T-helper 1 cell treated with Interleukin-12 subunit alpha and Interleukin-12 subunit beta and Interleukin-4 antibody, amounts not matched to agents 30 μg/mL and 1 μg/mL, for 36 hours (primary cell): ENCODE results near the gene SLC24A3.
"Not testable (repeated sequence)": the region's sequence is repeated elsewhere in the genome, so short reads cannot be mapped to it uniquely, and the experiment has no call there.

Source experiments
- H3K27ac Mint-ChIP-seq: one replicate; pipeline ENCODE4 v1.8.0; 2021; ENCODE audit warnings: mild to moderate bottlenecking, mixed read lengths
- H3K27me3 Mint-ChIP-seq: one replicate; pipeline ENCODE4 v1.8.0; 2021; ENCODE audit warnings: low read depth, mixed read lengths
- H3K36me3 Mint-ChIP-seq: one replicate; pipeline ENCODE4 v1.8.0; 2021; ENCODE audit warnings: low read depth, mixed read lengths
- H3K4me1 Mint-ChIP-seq: one replicate; pipeline ENCODE4 v1.8.0; 2021; ENCODE audit warnings: low read depth, mixed read lengths
- H3K4me3 Mint-ChIP-seq: one replicate; pipeline ENCODE4 v1.8.0; 2021; ENCODE audit warnings: mild to moderate bottlenecking, moderate library complexity, mixed read lengths
- H3K9me3 Mint-ChIP-seq: one replicate; pipeline ENCODE4 v1.8.0; 2021; ENCODE audit warnings: mixed read lengths

Gene SLC24A3

GRCh38 chr20:19625426-19625825, 413.0 kb downstream of the SLC24A3 start:
- Mint-ChIP-seq H3K36me3 (no peaks in the 10 kb centered on the region), H3K9me3 (peaks cover 7% of the 10 kb centered on the region), H3K4me1 (no peaks in the 10 kb centered on the region), H3K27ac (no peak overlapping the region), H3K27me3 (no peaks in the 10 kb centered on the region), H3K4me3 (no peak overlapping the region)

GRCh38 chr20:19626896-19627295, 414.5 kb downstream of the SLC24A3 start:
- H3K9me3 Mint-ChIP-seq, result peaks cover 7% of the 10 kb centered on the region
- no peaks in the 10 kb centered on the region for H3K4me1 Mint-ChIP-seq
- H3K36me3 Mint-ChIP-seq, result no peaks in the 10 kb centered on the region
- H3K4me3 Mint-ChIP-seq, result no peak overlapping the region
- H3K27me3 Mint-ChIP-seq, result no peaks in the 10 kb centered on the region
- H3K27ac Mint-ChIP-seq, result no peak overlapping the region

- Mint-ChIP-seq H3K4me1 (no peaks in the 10 kb centered on the region), H3K27me3 (no peaks in the 10 kb centered on the region), H3K9me3 (peaks cover 7% of the 10 kb centered on the region), H3K4me3 (no peak overlapping the region), H3K27ac (no peak overlapping the region), H3K36me3 (no peaks in the 10 kb centered on the region)
Observed at GRCh38 chr20:19628570-19629134, 416.2 kb downstream of the SLC24A3 start.

- no peaks in the 10 kb centered on the region for H3K4me1 Mint-ChIP-seq
- H3K27me3 Mint-ChIP-seq, result no peaks in the 10 kb centered on the region
- no peak overlapping the region for H3K27ac Mint-ChIP-seq
- H3K9me3 Mint-ChIP-seq, result no peaks in the 10 kb centered on the region
- no peak overlapping the region for H3K4me3 Mint-ChIP-seq
- no peaks in the 10 kb centered on the region for H3K36me3 Mint-ChIP-seq
Observed at GRCh38 chr20:19631410-19631809, 419.0 kb downstream of the SLC24A3 start.

- Mint-ChIP-seq H3K4me1 (no peaks in the 10 kb centered on the region), H3K27me3 (no peaks in the 10 kb centered on the region), H3K36me3 (no peaks in the 10 kb centered on the region), H3K9me3 (no peaks in the 10 kb centered on the region), H3K4me3 (no peak overlapping the region), H3K27ac (no peak overlapping the region)
Observed at GRCh38 chr20:19633985-19634384, 421.5 kb downstream of the SLC24A3 start.

- H3K9me3 Mint-ChIP-seq, H3K27ac Mint-ChIP-seq, H3K4me3 Mint-ChIP-seq, H3K27me3 Mint-ChIP-seq, H3K36me3 Mint-ChIP-seq, H3K4me1 Mint-ChIP-seq: not testable (repeated sequence)
Observed at GRCh38 chr20:19639471-19640045, 427.1 kb downstream of the SLC24A3 start.

GRCh38 chr20:19642860-19643259, 430.4 kb downstream of the SLC24A3 start:
- no peaks in the 10 kb centered on the region for H3K27me3 Mint-ChIP-seq
- no peaks in the 10 kb centered on the region for H3K36me3 Mint-ChIP-seq
- H3K27ac Mint-ChIP-seq, result no peak overlapping the region
- H3K4me3 Mint-ChIP-seq, result no peak overlapping the region
- H3K9me3 Mint-ChIP-seq, result no peaks in the 10 kb centered on the region
- H3K4me1 Mint-ChIP-seq, result no peaks in the 10 kb centered on the region

GRCh38 chr20:19644085-19644484, 431.6 kb downstream of the SLC24A3 start:
- Mint-ChIP-seq H3K27me3 (no peaks in the 10 kb centered on the region), H3K4me3 (no peak overlapping the region), H3K4me1 (no peaks in the 10 kb centered on the region), H3K9me3 (no peaks in the 10 kb centered on the region), H3K27ac (no peak overlapping the region), H3K36me3 (no peaks in the 10 kb centered on the region)

- Mint-ChIP-seq H3K9me3 (no peaks in the 10 kb centered on the region), H3K36me3 (no peaks in the 10 kb centered on the region), H3K27me3 (no peaks in the 10 kb centered on the region), H3K27ac (no peak overlapping the region), H3K4me1 (no peaks in the 10 kb centered on the region), H3K4me3 (no peak overlapping the region)
Observed at GRCh38 chr20:19646963-19647362, 434.5 kb downstream of the SLC24A3 start.

GRCh38 chr20:19648024-19648423, 435.6 kb downstream of the SLC24A3 start:
- Mint-ChIP-seq H3K4me1 (no peaks in the 10 kb centered on the region), H3K27me3 (no peaks in the 10 kb centered on the region), H3K36me3 (no peaks in the 10 kb centered on the region), H3K9me3 (no peaks in the 10 kb centered on the region), H3K27ac (no peak overlapping the region), H3K4me3 (no peak overlapping the region)

GRCh38 chr20:19649041-19649440, 436.6 kb downstream of the SLC24A3 start:
- no peaks in the 10 kb centered on the region for H3K27me3 Mint-ChIP-seq
- H3K27ac Mint-ChIP-seq, result no peak overlapping the region
- no peaks in the 10 kb centered on the region for H3K9me3 Mint-ChIP-seq
- H3K4me3 Mint-ChIP-seq, result no peak overlapping the region
- H3K36me3 Mint-ChIP-seq, result no peaks in the 10 kb centered on the region
- H3K4me1 Mint-ChIP-seq, result no peaks in the 10 kb centered on the region

- no peaks in the 10 kb centered on the region for H3K4me1 Mint-ChIP-seq
- no peak overlapping the region for H3K4me3 Mint-ChIP-seq
- no peak overlapping the region for H3K27ac Mint-ChIP-seq
- H3K9me3 Mint-ChIP-seq, result no peaks in the 10 kb centered on the region
- H3K36me3 Mint-ChIP-seq, result no peaks in the 10 kb centered on the region
- H3K27me3 Mint-ChIP-seq, result peaks cover 2% of the 10 kb centered on the region
Observed at GRCh38 chr20:19652591-19653026, 440.2 kb downstream of the SLC24A3 start.

GRCh38 chr20:19653327-19653726, 440.9 kb downstream of the SLC24A3 start:
- no peaks in the 10 kb centered on the region for H3K4me1 Mint-ChIP-seq
- H3K27me3 Mint-ChIP-seq, result peaks cover 7% of the 10 kb centered on the region
- H3K36me3 Mint-ChIP-seq, result no peaks in the 10 kb centered on the region
- no peak overlapping the region for H3K27ac Mint-ChIP-seq
- no peak overlapping the region for H3K4me3 Mint-ChIP-seq
- H3K9me3 Mint-ChIP-seq, result no peaks in the 10 kb centered on the region

GRCh38 chr20:19654921-19655320, 442.5 kb downstream of the SLC24A3 start:
- H3K4me3 Mint-ChIP-seq, result no peak overlapping the region
- H3K9me3 Mint-ChIP-seq, result no peaks in the 10 kb centered on the region
- peaks cover 7% of the 10 kb centered on the region for H3K27me3 Mint-ChIP-seq
- no peaks in the 10 kb centered on the region for H3K36me3 Mint-ChIP-seq
- H3K4me1 Mint-ChIP-seq, result no peaks in the 10 kb centered on the region
- H3K27ac Mint-ChIP-seq, result no peak overlapping the region

GRCh38 chr20:19658137-19658536, 445.7 kb downstream of the SLC24A3 start:
- H3K4me1 Mint-ChIP-seq, result no peaks in the 10 kb centered on the region
- no peak overlapping the region for H3K4me3 Mint-ChIP-seq
- H3K27ac Mint-ChIP-seq, result no peak overlapping the region
- H3K27me3 Mint-ChIP-seq, result peaks cover 7% of the 10 kb centered on the region
- H3K9me3 Mint-ChIP-seq, result no peaks in the 10 kb centered on the region
- no peaks in the 10 kb centered on the region for H3K36me3 Mint-ChIP-seq

GRCh38 chr20:19659448-19659847, 447.0 kb downstream of the SLC24A3 start:
- peaks cover 7% of the 10 kb centered on the region for H3K27me3 Mint-ChIP-seq
- no peaks in the 10 kb centered on the region for H3K4me1 Mint-ChIP-seq
- H3K27ac Mint-ChIP-seq, result no peak overlapping the region
- H3K36me3 Mint-ChIP-seq, result no peaks in the 10 kb centered on the region
- no peak overlapping the region for H3K4me3 Mint-ChIP-seq
- no peaks in the 10 kb centered on the region for H3K9me3 Mint-ChIP-seq
